Smooth muscle cell (in vitro differentiated cells): Measurements from ENCODE around the gene FARSA. TPM values are rescaled to one million over a fixed set of nuclear protein-coding genes. Genes with fewer than 3 reads are reported as not detected.

Experiments used
- DNase-seq: peaks from one replicate; lab custom pipeline; 2025; ENCODE audit not compliant: unreplicated experiment; lab: John Stamatoyannopoulos, UW
- H2AFZ ChIP-seq: fragments of 200-600 bp; sonication (generic); 2 replicates; pipeline ENCODE4 v1.6.0; 2016; ENCODE audit warnings: antibody characterized with exemption, low read depth, mild to moderate bottlenecking
- H3F3A ChIP-seq: fragments of 200-600 bp; sonication (generic); 2 replicates; pipeline ENCODE4 v1.6.0; 2017; ENCODE audit warnings: antibody characterized with exemption, low read depth
- H3K27ac ChIP-seq: fragments of 200-600 bp; sonication (generic); 2 replicates; pipeline ENCODE4 v1.5.1; 2016; ENCODE audit warnings: low read depth, mild to moderate bottlenecking
- H3K27me3 ChIP-seq: fragments of 200-600 bp; sonication (generic); 2 replicates; pipeline ENCODE4 v1.6.1; 2016; ENCODE audit warnings: low read depth, mild to moderate bottlenecking
- H3K36me3 ChIP-seq: fragments of 200-600 bp; sonication (generic); 2 replicates; pipeline ENCODE4 v1.5.1; 2016; ENCODE audit warnings: low read depth
- H3K4me1 ChIP-seq: fragments of 200-600 bp; sonication (generic); 2 replicates; pipeline ENCODE4 v1.5.1; 2016; ENCODE audit warnings: low read depth
- H3K4me2 ChIP-seq: fragments of 200-600 bp; sonication (generic); 2 replicates; pipeline ENCODE4 v1.6.0; 2016; ENCODE audit warnings: mild to moderate bottlenecking
- H3K4me3 ChIP-seq: fragments of 200-600 bp; sonication (generic); 2 replicates; pipeline ENCODE4 v1.5.1; 2016; ENCODE audit warnings: mild to moderate bottlenecking
- H3K79me2 ChIP-seq: fragments of 200-600 bp; sonication (generic); 2 replicates; pipeline ENCODE4 v1.6.0; 2016; ENCODE audit warnings: low read depth, mild to moderate bottlenecking
- H3K9ac ChIP-seq: fragments of 200-600 bp; sonication (generic); 2 replicates; pipeline ENCODE4 v1.6.0; 2016; ENCODE audit warnings: low read depth
- H3K9me3 ChIP-seq: fragments of 200-600 bp; sonication (generic); replicated peaks from 2 replicates; pipeline ENCODE4 v1.5.1; 2016; ENCODE audit warnings: low read depth
- H4K20me1 ChIP-seq: fragments of 200-600 bp; sonication (generic); 2 replicates; pipeline ENCODE4 v1.6.0; 2016; ENCODE audit warnings: low read depth
- CTCF ChIP-seq: fragments of 200-600 bp; sonication (generic); IDR thresholded peaks from 2 replicates; pipeline ENCODE4 v1.5.1; 2017; ENCODE audit warnings: borderline replicate concordance, mild to moderate bottlenecking, antibody characterized with exemption; ENCODE audit not compliant: insufficient read depth, poor library complexity, severe bottlenecking
- WGBS: methylation state at CpG from one replicate; pipeline ENCODE4 v1.1.7; 2016; ENCODE audit warnings: low lambda C conversion rate; 5-methylcytosine and 5-hydroxymethylcytosine counted together
- polyA plus RNA-seq: library from polyadenylated mRNA; unstranded; fragments of >200 nt; fragmentation: Nextera tagmentation; extraction: Ambion mirVana; gene quantifications from 2 replicates; pipeline ENCODE4 v1.2.1, GENCODE V29; 2016
- total RNA-seq: library from RNA; depleted of rRNA; stranded (reverse); fragments of >200 nt; gene quantifications from 2 replicates; pipeline ENCODE4 v1.2.3, GENCODE V29; 2014

FARSA gene
- total and polyA plus RNA-seq, 2 experiments from 2014 or later: 46.1 to 86.9 TPM

- Histone ChIP-seq H3K9me3 (no peaks in the 10 kb centered on the region), H4K20me1 (no peaks in the 10 kb centered on the region), H3K79me2 (no peaks in the 10 kb centered on the region), H3K36me3 (no peaks in the 10 kb centered on the region), H3K27ac (no peak overlapping the region), H3K4me3 (peak overlapping the region; percentile 46), H3F3A (no peaks in the 10 kb centered on the region), H3K4me2 (peak overlapping the region; percentile 84), H3K9ac (no peak overlapping the region), H3K27me3 (peaks cover 18% of the 10 kb centered on the region), H3K4me1 (no peaks in the 10 kb centered on the region), H2AFZ (peak overlapping the region; percentile 66)
- TF ChIP-seq CTCF: no peak
- no peak for DNase-seq
- whole genome bisulfite sequencing: 8% methylated on average over 49 of the region's 53 CpGs
Measured at GRCh38 chr19:12885749-12886650, 47.5 kb downstream of the FARSA start.

GRCh38 chr19:12884926-12885748 is 48.4 kb downstream of the FARSA start:
- Histone ChIP-seq H2AFZ (peak overlapping the region; percentile 66), H4K20me1 (no peaks in the 10 kb centered on the region), H3K36me3 (no peaks in the 10 kb centered on the region), H3K4me3 (peak overlapping the region; percentile 46), H3K4me2 (peak overlapping the region; percentile 84), H3F3A (no peaks in the 10 kb centered on the region), H3K27me3 (peaks cover 18% of the 10 kb centered on the region), H3K27ac (no peak overlapping the region), H3K9ac (no peak overlapping the region), H3K9me3 (no peaks in the 10 kb centered on the region), H3K4me1 (no peaks in the 10 kb centered on the region), H3K79me2 (no peaks in the 10 kb centered on the region)
- 7% methylated on average over 64 of the region's 73 CpGs for WGBS
- peak; percentile 45 for TF ChIP-seq CTCF
- no peak for DNase-seq

GRCh38 chr19:12884627-12884925 is 48.9 kb downstream of the FARSA start:
- no peaks in the 10 kb centered on the region for H3K36me3 ChIP-seq
- H3K27me3 ChIP-seq: peaks cover 18% of the 10 kb centered on the region
- DNase-seq: no peak
- H3F3A ChIP-seq: no peaks in the 10 kb centered on the region
- no peaks in the 10 kb centered on the region for H3K4me1 ChIP-seq
- TF ChIP-seq CTCF: no peak
- no peaks in the 10 kb centered on the region for H3K9me3 ChIP-seq
- H3K4me3 ChIP-seq: no peak overlapping the region
- H2AFZ ChIP-seq: no peak overlapping the region
- H4K20me1 ChIP-seq: no peaks in the 10 kb centered on the region
- peak overlapping the region; percentile 84 for H3K4me2 ChIP-seq
- H3K9ac ChIP-seq: no peak overlapping the region
- H3K27ac ChIP-seq: no peak overlapping the region
- WGBS: 78% methylated on average over 12 of the region's 12 CpGs
- H3K79me2 ChIP-seq: no peaks in the 10 kb centered on the region
